Thyroid gland (tissue), 4 donors: Measurements from ENCODE around the gene FAM227A.
A peak's percentile ranks its signal among the peaks of the same experiment; 100 is the strongest.

Experiments used
- POLR2A ChIP-seq, 2 donors: fragments of 450-650 bp; IDR thresholded peaks; one replicate each; pipeline ENCODE4 v1.6.1; 2017; ENCODE audit warnings: antibody characterized with exemption in 2 of 2, mild to moderate bottlenecking in 2 of 2, moderate library complexity in 1 of 2
- TF ChIP-seq, protein P1 (sequence below), 6 experiments: fragments of 200-600 bp in 3 of 6; fragments of 450-650 bp in 3 of 6; sonication (generic) in 3 of 6; IDR thresholded peaks; one replicate each; pipeline ENCODE4 v1.5.1; 2016 to 2019; ENCODE audit warnings: antibody characterized with exemption in 6 of 6, mild to moderate bottlenecking in 2 of 6, inconsistent platforms in 1 of 6, moderate library complexity in 1 of 6

DNA sequence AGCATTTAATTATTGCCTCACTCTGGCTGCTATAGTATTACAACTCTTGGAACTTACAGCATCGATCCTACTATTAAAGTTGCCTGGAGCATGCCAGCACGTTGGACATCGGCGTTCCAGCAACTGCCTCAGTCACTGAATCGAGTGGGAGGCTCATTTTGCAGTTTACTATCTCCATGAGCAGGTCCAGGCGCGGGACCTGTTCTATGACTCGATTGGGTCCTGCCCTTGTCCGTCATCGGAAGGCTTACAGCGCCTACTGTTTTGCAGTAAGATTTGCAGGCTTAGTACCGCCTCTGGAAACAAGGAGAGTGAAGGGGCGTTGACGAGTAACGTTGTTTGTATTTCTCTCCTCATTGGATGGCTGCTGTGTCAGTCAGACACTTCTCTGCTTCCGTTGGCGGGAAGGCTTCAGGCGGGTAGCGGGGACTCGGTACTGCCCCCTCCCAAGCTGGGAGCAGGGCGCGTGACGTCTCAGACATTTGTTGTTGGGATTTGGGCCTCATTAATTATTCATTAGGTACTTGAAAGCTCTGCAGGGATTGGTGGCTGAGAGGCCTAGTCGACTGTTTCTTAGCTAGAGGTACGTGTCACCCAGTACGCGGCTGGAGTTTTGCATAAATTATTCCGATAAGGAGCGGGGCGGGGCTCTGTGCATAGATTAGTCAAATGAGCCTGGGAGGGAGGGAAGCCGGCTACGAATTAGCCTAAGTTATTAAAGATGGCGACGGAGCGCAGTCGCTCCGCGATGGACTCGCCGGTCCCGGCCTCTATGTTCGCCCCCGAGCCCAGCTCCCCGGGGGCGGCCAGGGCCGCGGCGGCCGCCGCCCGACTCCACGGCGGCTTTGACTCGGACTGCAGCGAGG lies 49.3 kb upstream of the FAM227A start, which contains the start of gene GTPBP1:
- peak; percentile 68 to 97 for TF ChIP-seq POLR2A (IDR thresholded peaks at IDR 0.05)
- TF ChIP-seq, protein P1, sequence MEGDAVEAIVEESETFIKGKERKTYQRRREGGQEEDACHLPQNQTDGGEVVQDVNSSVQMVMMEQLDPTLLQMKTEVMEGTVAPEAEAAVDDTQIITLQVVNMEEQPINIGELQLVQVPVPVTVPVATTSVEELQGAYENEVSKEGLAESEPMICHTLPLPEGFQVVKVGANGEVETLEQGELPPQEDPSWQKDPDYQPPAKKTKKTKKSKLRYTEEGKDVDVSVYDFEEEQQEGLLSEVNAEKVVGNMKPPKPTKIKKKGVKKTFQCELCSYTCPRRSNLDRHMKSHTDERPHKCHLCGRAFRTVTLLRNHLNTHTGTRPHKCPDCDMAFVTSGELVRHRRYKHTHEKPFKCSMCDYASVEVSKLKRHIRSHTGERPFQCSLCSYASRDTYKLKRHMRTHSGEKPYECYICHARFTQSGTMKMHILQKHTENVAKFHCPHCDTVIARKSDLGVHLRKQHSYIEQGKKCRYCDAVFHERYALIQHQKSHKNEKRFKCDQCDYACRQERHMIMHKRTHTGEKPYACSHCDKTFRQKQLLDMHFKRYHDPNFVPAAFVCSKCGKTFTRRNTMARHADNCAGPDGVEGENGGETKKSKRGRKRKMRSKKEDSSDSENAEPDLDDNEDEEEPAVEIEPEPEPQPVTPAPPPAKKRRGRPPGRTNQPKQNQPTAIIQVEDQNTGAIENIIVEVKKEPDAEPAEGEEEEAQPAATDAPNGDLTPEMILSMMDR (IDR thresholded peaks at IDR 0.05), result peak in 2 of 6 experiments; percentile 10 to 26
